ENCODE measurements around the gene ABCA6.

The ABCA6 gene

GRCh38 chr17:69070378-69071232, 71.1 kb downstream of the ABCA6 start:
- peak; percentile 25 for DNase-seq

DNA sequence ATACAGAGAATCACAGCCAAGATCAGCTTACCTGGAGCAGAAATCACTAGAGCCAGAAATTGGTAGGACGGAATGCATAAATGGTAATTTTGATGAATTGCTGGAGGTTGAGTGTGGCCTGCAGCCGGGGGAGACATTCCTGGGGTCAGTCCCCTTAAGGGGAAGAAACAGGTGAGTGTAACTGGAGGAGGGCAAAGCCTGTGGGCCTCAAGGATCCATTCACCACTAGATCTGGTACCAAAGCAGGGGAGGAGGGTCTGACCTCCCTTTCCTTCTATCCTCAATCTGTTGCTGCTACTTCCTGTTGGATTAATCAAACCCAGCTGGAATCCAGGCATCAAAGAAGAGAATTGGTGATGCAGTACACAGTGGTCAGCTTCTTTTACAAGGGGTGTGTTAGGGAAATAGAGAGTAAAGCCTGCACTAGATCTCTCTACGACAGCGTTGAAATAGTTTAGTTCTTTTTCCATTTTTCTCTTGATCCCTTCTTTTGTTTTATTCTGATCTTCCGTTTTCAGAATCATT, 72.4 kb downstream of the ABCA6 start:
- no peak for DNase-seq

- no peak for DNase-seq
These were observed 74.2 kb downstream of the ABCA6 start for GRCh38 chr17:69067274-69068047.

- DNase-seq = no peak
These were observed 75.2 kb downstream of the ABCA6 start for GRCh38 chr17:69066482-69066881.

- no peak for DNase-seq
These were observed 76.6 kb downstream of the ABCA6 start for GRCh38 chr17:69065113-69065512.

- DNase-seq = no peak
These were observed 77.2 kb downstream of the ABCA6 start for GRCh38 chr17:69064476-69064875.

- DNase-seq = no peak
These were observed 77.7 kb downstream of the ABCA6 start for GRCh38 chr17:69064001-69064400.

- no peak for DNase-seq
These were observed 78.7 kb downstream of the ABCA6 start for GRCh38 chr17:69062860-69063581.

- no peak for DNase-seq
These were observed 79.8 kb downstream of the ABCA6 start for GRCh38 chr17:69061721-69062556.

DNA sequence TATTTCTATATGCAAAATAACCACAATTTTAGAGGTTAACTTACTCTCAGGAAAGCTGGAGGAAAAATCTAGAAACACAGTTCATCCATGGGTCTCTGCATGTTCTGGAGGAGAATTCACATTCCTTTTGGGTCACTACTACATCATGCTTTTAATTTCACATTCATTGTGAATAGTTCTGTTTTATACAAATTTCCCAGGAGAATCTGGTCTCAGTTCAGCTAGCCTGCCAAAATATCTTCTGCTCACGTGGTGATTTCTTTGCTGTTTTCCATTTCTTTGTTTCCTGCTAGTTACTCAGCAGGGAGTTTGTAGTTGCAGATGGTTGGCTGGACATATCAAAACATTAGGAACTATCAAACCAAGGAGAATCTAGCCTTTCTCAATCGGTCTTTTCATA, 80.9 kb downstream of the ABCA6 start, which contains the start of gene ABCA9:
TSS of gene ABCA9 (minus strand) at position 106 of the 400 bp plus-strand sequence. CDS start 9,801 bp downstream, outside the sequence.
- DNase-seq = no peak

DNA sequence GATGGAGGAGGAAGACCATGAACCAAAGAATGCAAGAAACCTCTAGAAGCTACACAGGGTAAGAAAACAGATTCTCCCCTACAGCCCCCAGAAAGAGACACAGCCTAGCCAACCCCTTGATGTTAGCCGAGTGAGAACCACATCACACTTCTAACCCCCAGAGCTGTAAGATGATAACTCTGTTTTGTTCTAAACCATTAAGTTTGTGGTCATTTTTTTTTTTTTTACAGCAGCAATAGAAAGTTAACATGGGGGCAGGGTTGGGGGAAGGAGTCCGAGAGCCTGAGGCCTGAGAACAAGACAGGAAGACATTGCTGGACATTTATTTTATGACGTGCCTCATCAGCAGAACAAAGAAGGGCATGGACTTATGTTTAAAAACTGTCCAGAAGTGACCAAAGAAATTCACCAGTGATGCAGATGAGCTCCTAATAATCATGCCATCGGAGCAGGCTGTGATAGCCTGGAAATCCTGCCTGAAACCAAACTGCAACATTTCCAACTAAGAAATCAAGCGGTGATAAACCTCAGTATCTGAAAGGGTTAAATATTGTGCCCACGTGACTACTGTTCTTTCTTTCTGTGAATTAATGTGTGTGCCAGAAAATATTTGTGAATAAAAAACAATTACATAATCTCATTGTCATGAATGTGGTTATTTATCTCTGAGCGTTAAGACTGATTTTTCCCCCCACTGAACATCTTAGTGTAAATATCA, 82.1 kb downstream of the ABCA6 start:
- no peak for DNase-seq

DNA sequence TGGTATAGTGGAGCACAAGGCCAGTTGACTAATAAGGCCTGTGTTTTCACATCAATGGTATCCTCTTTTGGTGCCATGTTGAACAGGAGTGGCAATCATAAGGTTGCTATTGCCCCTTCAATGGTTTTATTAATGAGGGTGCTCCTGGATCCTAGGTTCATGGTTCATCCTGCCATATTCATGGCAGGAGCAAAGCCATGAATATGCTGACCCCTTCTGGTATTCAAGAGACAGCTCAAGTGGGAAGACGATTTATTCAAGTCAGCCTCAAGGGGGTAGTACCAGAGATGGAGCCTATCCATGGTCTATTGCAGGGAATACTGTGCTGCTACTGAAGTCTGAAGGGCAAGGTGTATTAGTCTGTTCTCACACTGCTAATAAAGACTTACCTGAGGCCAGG, 83.5 kb downstream of the ABCA6 start:
- no peak for DNase-seq

GRCh38 chr17:69057280-69057679, 84.4 kb downstream of the ABCA6 start:
- no peak for DNase-seq

- no peak for DNase-seq
These were observed 85.4 kb downstream of the ABCA6 start for GRCh38 chr17:69056179-69056823.

DNA sequence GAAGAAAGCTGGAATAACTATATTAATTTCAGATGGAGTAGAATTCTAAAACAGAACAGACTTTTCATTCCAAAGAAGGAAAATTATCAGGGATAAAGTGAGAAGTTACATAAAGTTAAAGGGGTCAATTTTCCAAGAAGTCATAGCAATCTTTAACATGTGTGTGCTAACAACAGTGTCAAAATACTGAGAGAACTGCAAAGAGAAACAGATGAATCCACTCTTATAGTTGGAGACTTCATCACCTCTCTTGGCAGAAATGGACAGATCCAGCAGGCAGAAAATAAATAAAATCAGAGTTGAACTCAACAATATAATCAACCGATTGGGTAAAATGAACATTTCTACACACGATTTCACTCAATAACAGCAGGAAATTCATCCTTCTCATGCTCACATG, 86.4 kb downstream of the ABCA6 start:
- DNase-seq = no peak

DNA sequence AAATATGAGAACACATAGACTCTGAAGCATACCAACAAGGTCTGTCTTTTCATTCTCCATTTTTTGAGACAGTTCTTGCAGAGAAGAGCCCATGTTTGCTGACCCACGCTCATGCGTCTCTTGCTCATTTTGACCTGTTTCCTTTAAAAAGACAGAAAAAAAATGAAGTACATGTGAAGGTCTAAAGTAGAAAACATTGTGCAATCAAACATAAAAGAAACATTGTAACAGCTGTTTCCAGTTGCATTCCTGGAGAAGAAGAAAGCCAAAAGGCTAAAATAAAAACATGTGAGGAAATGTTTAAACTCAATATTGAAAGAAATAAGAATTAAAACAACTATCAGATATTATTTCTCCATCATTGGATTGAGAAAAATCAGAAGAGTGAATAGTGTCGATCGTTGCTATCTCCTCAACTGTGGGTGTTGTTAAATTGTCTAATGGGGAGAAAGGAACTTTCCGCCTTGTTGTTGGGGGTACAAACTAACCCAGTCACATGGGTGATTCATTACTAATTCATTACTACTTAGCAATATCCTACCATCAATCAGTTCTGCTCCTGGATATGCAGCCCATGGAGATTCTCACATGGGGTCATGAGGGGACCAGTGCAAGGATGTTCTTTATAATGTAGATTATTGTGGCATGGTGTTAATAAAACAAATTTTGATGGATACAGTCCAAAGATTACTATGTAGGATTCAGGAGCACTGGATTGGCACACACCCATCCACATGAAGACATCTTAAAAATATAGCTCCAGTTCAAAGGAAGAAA, 90.5 kb downstream of the ABCA6 start:
- DNase-seq = no peak

DNA sequence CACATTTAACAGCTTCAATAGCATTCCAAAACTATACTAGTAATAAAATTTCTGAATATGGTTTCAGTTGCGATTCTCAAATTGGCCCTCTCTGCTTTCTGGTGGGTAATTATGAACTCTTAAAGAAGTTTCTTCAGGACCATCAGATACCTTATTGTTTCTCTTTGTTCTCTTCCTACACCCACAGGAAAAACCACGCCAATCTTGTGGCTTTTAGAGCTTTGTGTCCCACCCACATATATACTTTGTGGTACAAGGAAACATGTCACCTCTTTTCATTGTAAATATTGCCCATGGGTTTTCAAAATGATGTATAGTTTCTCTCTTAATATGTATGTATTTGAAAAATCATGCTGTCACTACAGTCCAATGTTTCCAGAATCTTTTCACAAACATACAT, 93.1 kb downstream of the ABCA6 start:
- no peak for DNase-seq

- no peak for DNase-seq
These were observed 94.1 kb downstream of the ABCA6 start for GRCh38 chr17:69047368-69048263.
